Muscle of leg (tissue), 11 donors: ENCODE measurements around the gene PUS1. TPM values are rescaled to one million over a fixed set of nuclear protein-coding genes. Genes with fewer than 3 reads are reported as not detected.

Experiments used
- DNase-seq: peaks from one replicate; pipeline ENCODE4 v3.0.0; 2013
- H3K27ac ChIP-seq: one replicate; pipeline ENCODE4 v1.5.1; 2013; ENCODE audit warnings: mild to moderate bottlenecking, low read length, control low read depth
- H3K27me3 ChIP-seq: one replicate; pipeline ENCODE4 v1.6.1; 2013; ENCODE audit warnings: low read length; ENCODE audit not compliant: control insufficient read depth, insufficient read depth
- H3K36me3 ChIP-seq: one replicate; pipeline ENCODE4 v1.6.1; 2013; ENCODE audit warnings: low read length; ENCODE audit not compliant: control insufficient read depth, insufficient read depth
- H3K4me1 ChIP-seq: one replicate; pipeline ENCODE4 v1.6.1; 2013; ENCODE audit warnings: low read length; ENCODE audit not compliant: control insufficient read depth, insufficient read depth
- H3K4me3 ChIP-seq: one replicate; pipeline ENCODE4 v1.5.1; 2013; ENCODE audit warnings: low read length, control low read depth
- H3K9me3 ChIP-seq: replicated peaks from 2 replicates; pipeline ENCODE4 v1.6.1; 2013; ENCODE audit warnings: low read depth, low read length; ENCODE audit not compliant: control insufficient read depth
- WGBS: methylation state at CpG from one replicate; pipeline ENCODE4 v1.1.5; 2013; ENCODE audit warnings: missing lambda C conversion rate; ENCODE audit not compliant: insufficient coverage; 5-methylcytosine and 5-hydroxymethylcytosine counted together
- polyA plus RNA-seq, 8 donors: library from polyadenylated mRNA; unstranded; fragments of 120-200 nt; gene quantifications; one replicate each; pipeline versions ENCODE4 v1.2.1 to v1.2.3, GENCODE V29; 2013; ENCODE audit warnings: inconsistent platforms in 1 of 8, low replicate concordance in 1 of 8; ENCODE audit not compliant: insufficient read length in 8 of 8, insufficient read depth in 1 of 8
- total RNA-seq: library from RNA; stranded (reverse); fragments of 120-200 nt; gene quantifications from one replicate; pipeline ENCODE4 v1.2.4, GENCODE V29; 2013

Gene PUS1
- total and polyA plus RNA-seq, 9 donors, result 6.5 to 18.5 (median 13.1) TPM

DNA sequence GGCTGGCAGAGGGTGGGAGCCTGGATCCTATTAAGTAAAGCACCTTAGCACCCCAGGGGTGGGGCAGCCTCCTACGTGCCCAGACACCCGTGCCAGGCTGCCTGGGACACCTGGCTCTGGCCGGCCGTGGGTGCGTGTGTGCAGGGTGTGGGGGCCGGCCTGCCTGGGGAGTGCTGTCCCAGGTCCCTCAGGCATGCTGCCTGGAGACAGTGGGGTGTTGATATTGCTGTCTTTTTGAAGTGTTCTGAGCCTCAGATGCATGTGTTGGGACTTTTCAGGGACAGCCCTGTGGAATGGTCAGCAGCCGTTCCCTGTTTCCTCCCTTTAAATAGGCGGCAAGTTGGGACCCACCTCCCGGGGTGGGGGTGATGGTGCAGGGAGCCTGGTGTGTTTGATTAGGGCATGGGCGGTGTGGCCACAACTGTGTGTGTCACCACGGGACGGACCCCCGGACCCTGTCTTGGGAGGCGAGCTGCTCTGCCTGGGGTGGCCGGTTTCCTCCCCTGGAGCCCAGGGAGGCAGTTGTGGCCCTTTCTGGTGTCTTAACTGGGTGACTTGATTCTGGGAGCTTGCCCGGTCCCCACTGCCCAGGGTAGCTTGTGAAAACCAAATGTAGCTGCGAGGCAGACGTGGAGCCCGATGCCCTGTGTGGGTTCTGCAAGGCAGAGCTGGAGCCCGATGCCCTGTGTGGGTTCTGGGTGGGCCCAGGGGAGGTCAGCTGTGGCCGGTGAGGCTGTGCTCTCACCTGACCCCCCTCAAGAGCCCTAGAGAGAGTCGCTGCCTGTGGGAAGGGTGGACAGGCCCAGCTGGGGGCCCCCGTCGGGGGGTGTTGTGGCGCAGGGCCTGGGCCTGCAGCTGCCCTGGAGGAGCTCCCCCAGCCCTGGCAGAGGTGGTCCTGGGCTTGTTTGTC lies 26.5 kb upstream of the PUS1 start:
- WGBS, result 77% methylated on average over 15 of the region's 25 CpGs
- H3K9me3 ChIP-seq, result no peaks in the 10 kb centered on the region
- no peaks in the 10 kb centered on the region for H3K27me3 ChIP-seq
- peaks cover 35% of the 10 kb centered on the region for H3K36me3 ChIP-seq
- no peak overlapping the region for H3K27ac ChIP-seq
- H3K4me1 ChIP-seq, result peaks cover 19% of the 10 kb centered on the region
- DNase-seq, result no peak
- H3K4me3 ChIP-seq, result no peak overlapping the region

GRCh38 chr12:131903270-131904255 lies 25.5 kb upstream of the PUS1 start:
- no peak for DNase-seq
- Histone ChIP-seq H3K4me3 (no peak overlapping the region), H3K4me1 (peaks cover 19% of the 10 kb centered on the region), H3K9me3 (no peaks in the 10 kb centered on the region), H3K27me3 (no peaks in the 10 kb centered on the region), H3K36me3 (peaks cover 33% of the 10 kb centered on the region), H3K27ac (no peak overlapping the region)
- WGBS, result 83% methylated on average over 9 of the region's 13 CpGs

GRCh38 chr12:131904346-131904745 lies 24.7 kb upstream of the PUS1 start:
- DNase-seq, result no peak
- WGBS, result 89% methylated on average over 5 of the region's 5 CpGs
- Histone ChIP-seq H3K4me1 (peaks cover 19% of the 10 kb centered on the region), H3K9me3 (no peaks in the 10 kb centered on the region), H3K4me3 (no peak overlapping the region), H3K27me3 (no peaks in the 10 kb centered on the region), H3K27ac (no peak overlapping the region), H3K36me3 (peaks cover 38% of the 10 kb centered on the region)

DNA sequence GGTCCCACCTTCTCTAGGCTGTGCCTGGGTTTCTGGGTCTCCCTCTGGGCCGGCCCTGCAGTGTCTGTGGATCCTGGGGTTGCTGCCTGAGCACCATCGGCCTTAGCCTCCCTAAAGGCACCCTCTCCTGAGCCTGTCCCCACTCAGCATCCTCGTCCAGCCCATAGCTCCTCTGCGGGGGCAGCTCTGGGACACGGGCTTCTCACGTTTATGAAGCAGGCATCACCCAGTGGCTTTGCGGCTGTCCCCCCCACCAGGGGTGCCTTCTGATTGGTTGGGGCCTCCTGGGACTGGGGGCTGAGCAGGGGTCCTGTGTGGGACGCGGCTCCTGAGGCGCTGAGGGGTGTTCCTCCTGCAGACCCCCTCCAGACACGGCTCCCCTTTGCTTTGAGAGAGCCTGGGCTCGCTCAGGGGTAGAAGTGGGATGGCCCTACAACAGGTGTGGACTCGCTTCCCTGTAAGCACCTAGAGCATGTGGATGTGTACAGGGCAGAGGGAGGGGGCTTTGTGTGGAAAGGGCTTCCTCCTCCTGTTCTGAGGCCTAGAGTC lies 23.9 kb upstream of the PUS1 start:
- DNase-seq, result no peak
- WGBS, result 84% methylated on average over 7 of the region's 13 CpGs
- H3K4me1 ChIP-seq, result peaks cover 19% of the 10 kb centered on the region
- no peaks in the 10 kb centered on the region for H3K9me3 ChIP-seq
- no peak overlapping the region for H3K4me3 ChIP-seq
- H3K36me3 ChIP-seq, result peaks cover 43% of the 10 kb centered on the region
- H3K27me3 ChIP-seq, result no peaks in the 10 kb centered on the region
- no peak overlapping the region for H3K27ac ChIP-seq

- H3K27me3 ChIP-seq, result no peaks in the 10 kb centered on the region
- H3K4me3 ChIP-seq, result no peak overlapping the region
- no peaks in the 10 kb centered on the region for H3K9me3 ChIP-seq
- 92% methylated on average over 13 of the region's 15 CpGs for WGBS
- DNase-seq, result no peak
- peaks cover 46% of the 10 kb centered on the region for H3K36me3 ChIP-seq
- H3K4me1 ChIP-seq, result peaks cover 19% of the 10 kb centered on the region
- no peak overlapping the region for H3K27ac ChIP-seq
Observed at GRCh38 chr12:131905630-131906091, 23.4 kb upstream of the PUS1 start.

GRCh38 chr12:131907379-131908091 lies 21.5 kb upstream of the PUS1 start:
- no peaks in the 10 kb centered on the region for H3K9me3 ChIP-seq
- H3K4me3 ChIP-seq, result no peak overlapping the region
- 90% methylated on average over 24 of the region's 31 CpGs for WGBS
- H3K4me1 ChIP-seq, result peaks cover 12% of the 10 kb centered on the region
- H3K36me3 ChIP-seq, result peaks cover 56% of the 10 kb centered on the region
- no peak for DNase-seq
- no peak overlapping the region for H3K27ac ChIP-seq
- H3K27me3 ChIP-seq, result no peaks in the 10 kb centered on the region

DNA sequence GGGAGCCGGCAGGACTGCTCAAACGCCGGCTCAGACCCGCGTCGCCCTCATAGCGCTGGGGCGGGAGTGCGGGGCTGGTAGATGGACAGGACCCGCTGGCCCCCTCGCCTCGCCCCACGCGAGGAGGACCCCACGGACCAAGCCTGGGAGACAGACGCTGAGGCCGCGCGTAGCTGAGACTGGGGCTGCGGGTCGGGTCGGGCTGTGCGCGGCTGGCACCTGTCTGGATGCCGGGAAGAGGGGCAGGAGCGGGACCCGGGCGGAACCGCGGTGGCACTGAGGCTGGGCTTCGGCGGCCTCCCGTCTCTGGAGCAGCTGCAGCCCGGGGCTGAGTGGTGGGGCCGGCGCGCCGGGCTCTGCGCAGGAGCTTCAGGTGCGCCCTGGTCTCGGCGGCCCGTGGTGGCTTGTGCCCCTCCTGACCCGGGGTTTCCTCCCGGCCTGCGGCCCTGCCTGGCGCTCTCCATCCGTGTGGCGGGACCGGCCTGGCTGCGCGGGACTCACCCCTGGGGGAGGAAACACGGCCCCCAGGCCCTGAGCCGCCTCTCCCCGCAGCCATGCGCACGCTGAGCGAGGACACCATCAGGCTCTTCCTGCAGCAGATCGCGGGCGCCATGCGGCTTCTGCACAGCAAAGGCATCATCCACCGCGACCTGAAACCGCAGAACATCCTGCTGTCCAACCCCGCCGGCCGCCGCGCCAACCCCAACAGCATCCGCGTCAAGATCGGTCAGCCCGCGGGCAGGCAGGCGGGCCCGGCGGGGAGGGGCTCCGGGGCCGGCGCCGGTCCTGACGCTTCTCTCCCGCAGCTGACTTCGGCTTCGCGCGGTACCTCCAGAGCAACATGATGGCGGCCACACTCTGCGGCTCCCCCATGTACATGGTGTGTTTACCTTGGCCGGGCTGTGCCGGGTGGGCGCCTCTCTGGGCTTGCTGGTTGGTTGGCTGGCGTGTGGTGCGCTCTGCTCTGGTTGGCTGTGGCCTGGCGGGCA lies 20.7 kb upstream of the PUS1 start:
- Histone ChIP-seq H3K27me3 (no peaks in the 10 kb centered on the region), H3K4me3 (no peak overlapping the region), H3K36me3 (peaks cover 61% of the 10 kb centered on the region), H3K27ac (no peak overlapping the region), H3K4me1 (peaks cover 5% of the 10 kb centered on the region), H3K9me3 (no peaks in the 10 kb centered on the region)
- no peak for DNase-seq
- 95% methylated on average over 92 of the region's 96 CpGs for WGBS

DNA sequence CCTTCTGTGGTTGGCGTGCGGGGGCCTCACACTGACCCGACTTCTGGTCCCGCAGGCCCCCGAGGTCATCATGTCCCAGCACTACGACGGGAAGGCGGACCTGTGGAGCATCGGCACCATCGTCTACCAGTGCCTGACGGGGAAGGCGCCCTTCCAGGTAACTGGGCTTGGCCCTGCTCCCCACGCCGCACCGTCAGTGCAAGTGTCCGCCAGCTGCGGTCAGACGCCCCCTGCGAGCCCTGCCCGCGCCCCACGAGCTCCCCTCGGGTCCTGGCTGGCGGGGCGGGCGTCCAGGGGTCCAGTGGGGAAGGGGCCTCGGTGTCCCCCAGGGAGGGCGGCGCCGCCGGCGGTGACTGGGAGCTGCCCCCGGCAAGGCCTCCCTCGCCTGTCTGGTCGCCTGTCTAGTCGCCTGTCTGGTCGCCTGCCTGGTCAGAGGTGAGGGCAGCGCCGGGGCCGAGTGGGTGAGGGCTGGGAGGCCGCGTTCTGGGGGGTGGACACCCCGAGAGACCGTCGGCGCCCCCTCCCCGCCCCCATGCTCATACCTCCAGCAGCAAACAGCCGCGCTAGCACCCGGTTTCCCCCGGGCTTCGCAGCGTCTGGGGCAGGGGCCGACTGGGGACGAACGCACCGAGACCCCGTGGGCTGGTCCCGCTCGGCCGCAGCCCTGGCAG lies 19.9 kb upstream of the PUS1 start:
- 95% methylated on average over 48 of the region's 61 CpGs for WGBS
- H3K4me3 ChIP-seq, result no peak overlapping the region
- no peaks in the 10 kb centered on the region for H3K9me3 ChIP-seq
- peaks cover 64% of the 10 kb centered on the region for H3K36me3 ChIP-seq
- H3K27me3 ChIP-seq, result no peaks in the 10 kb centered on the region
- H3K4me1 ChIP-seq, result peaks cover 5% of the 10 kb centered on the region
- DNase-seq, result no peak
- no peak overlapping the region for H3K27ac ChIP-seq
